ENCODE data around the gene HYAL1.

Gene HYAL1

DNA sequence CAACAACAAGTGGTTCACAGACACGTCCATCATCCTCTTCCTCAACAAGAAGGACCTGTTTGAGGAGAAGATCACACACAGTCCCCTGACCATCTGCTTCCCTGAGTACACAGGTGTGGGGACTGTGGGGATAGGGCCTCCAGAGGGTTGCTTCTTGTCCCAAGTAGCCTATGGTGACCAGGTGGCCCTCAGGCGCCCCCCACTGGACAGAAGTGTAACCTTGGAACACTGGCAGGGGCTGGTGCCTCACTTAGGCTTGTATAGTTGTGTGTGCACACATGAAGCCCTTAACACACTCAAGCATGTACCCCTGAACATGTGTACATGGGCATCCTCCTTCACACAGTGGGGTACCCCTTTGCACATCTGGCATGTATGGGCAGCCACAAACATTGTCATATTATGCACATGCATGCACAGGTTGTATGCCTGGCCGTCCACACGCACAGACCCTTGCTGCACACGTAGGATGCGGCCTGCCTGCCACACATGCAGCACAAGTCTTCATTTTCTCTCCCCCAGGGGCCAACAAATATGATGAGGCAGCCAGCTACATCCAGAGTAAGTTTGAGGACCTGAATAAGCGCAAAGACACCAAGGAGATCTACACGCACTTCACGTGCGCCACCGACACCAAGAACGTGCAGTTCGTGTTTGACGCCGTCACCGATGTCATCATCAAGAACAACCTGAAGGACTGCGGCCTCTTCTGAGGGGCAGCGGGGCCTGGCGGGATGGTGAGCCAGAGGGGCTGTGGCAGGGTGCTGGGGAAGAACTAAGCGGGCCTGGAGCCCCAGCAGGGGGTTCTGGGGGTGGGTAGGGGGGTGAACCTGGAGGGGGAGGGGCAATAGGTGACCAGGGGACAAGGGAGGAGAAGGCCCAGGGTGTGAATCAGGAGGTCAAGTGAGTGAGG, 46.1 kb downstream of the HYAL1 start:
- no peak for DNase-seq

DNA sequence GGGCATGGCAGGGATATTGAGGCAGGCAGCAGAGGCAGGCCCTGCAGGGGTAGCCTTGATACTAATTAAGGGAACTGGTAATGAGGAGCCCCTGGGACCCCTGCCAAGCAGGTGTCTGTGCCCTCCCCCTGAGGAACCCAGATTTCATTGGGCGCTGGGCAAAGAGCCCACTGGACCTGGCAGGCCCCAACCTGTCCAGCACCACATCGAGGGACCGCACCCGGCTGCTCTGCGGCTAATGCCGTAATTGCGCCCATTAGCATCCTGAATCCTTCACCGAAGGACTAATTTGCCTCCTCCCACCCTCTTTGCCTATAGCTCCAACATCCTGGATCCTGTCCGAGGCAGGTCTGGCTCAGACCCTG, 48.1 kb downstream of the HYAL1 start:
- no peak for DNase-seq

DNA sequence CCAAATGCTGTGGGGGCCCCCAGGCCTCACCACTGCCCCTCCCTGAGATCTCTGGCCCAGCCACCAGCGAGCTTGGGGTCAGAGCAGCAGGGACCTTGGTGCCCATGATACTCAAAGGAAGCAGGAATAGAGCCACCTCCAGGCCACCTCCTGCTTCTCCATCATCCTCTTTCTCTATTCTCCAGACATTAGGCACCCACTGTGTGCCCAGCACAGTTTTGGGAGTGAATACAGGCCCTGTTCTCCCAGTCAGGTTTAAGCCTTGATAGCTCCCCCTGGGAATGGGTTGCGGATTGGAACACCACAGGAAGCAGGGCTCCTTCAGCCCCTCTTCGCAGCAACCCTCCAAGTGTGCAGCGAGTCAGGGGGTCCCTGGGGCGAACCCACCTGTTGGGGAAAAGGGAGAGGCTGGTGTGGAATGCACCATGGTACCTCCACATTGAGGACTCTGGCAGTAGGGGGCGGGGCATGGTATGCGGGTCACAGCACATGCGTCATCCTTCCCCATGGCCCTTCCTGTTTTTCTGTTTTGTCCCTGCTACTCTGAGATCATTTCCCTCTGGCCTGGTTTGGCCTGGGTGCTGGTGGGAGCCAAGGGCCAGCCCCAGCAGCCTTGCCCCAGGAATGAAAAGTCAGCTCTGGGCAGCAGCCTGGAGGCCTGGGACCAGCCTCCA, 48.7 kb downstream of the HYAL1 start:
- DNase-seq, result no peak

DNA sequence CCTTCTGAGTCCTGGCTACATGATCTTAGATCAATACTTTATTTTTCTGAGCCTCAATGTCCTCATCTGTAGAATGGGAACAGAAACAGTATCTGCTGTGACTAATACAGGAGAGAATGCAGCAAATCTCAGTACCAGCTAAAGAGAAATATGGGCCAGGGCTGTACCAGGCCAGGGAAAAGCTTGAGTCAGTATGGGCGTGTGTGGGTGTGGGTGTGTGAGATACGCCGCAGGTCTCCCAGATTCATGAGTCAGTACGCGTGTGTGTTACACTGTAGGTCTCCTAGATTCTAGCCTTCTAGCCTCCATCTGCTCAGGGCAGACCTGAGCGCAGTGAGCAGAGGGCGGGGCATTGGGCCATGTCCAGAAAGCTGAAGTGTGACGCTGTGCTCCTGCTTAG, 52.2 kb downstream of the HYAL1 start:
- no peak for DNase-seq

DNA sequence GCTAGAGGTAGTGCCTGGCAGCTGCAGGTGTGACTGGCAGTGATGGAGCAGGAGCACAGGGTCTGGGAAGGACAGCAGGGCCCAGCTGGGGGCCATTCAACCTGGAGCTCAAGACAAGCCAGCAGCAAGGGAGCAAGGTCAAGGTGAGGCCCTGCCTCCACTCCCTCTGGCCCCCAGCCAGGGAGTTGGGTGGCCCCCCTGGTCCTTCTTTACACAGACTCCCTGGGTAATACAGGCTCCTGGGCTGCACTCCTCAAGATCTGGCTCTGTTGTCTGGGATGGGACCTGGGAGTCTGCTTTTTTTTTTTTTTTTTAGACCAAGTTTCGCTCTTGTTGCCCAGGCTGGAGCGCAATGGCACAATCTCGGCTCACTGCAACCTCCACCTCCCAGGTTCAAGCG, 52.9 kb downstream of the HYAL1 start:
- no peak for DNase-seq

Data from effector CD4-positive, alpha-beta T cell (primary cell).